GM19395 (cell line): ENCODE results near the gene U2AF2.

ENCODE experiments used
- ATAC-seq: cut with Tn5 transposase; IDR thresholded peaks from one replicate; pipeline ENCODE4 v1.9.1; 2021; ENCODE audit warnings: mild to moderate bottlenecking, moderate library complexity; ENCODE audit not compliant: unreplicated experiment

The U2AF2 gene

DNA sequence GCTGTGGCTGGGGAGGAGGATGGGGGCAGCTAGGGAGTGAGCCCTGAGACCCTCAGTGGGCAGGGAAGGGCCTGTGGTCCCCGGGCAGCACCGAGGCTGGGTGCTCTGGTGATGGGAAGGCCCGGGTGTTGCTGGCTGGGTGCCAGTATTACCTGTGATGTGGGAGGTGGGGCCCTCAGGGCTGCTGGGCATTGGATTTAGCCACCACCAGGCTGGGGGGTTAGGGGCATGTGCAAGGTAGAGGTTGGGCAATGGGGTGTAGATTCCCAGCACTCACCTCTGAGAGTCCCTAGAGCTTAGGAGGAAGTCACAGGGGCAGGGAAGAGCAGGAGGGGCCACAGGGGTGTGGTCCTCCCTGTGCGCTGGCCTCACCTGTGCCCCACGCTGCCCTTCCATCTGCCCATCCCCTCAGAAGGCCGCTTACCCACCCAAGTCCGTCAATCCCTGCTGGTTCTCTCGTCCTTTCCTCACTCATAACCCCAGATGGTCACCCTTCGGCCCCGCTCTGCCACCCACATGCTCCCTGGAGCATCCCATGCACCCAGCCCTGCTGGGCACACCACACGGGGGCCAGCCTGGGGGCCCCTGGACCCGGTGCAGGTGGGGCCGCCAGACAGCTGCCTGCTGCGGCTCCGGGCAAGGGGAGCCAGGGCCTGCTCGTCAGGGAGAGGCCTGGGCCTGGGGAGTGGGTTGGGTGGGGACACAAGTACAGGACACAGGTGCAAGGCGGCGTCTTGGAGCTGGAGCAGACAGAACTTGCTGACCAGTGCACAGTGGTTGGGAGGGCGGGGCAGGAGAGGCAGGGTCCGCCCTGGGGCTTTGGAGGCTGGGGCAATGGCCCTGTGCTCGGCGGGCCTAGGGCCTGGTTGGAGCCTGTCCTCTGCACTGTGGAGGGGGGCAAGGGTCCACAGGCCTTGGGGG, 32.7 kb downstream of the U2AF2 start:
- ATAC-seq: no peak

DNA sequence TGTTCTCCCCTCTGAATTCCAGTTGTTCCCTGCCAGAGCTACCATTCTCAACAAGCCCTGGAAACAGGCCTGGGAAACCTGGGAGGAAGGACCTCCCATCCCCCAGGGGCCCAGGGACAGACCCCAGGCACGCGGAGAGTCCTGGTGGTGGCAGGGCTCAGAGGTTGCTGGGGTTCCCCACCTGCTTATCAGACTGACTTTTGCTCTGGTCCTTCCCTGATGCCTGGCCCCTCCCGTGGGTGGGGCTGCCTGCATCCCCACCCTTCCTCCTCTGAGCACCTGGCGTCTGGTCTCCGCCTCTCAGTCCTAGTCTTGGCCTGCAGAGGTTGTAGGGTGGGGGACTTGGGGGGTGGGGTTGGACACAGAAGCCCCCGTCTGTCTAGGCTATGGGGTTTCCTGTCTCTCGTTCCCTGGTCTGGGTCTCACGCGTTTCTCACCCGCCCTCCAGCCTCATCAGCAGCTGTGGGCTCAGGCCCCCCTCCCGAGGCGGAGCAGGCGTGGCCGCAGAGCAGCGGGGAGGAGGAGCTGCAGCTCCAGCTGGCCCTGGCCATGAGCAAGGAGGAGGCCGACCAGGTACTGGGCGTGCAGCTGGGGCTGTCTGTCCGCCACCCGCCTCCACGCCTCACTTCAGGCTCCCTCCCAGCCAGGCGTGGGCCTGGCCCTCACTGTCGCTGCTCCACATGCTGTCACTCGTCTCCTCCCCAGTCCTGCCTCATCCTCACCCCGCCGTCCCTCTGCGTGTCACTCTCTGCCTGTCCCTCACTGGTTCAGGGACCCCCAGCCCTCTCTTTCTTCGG, 33.8 kb downstream of the U2AF2 start:
- no peak for ATAC-seq

GRCh38 chr19:55689411-55690108, 34.7 kb downstream of the U2AF2 start:
- no peak for ATAC-seq

DNA sequence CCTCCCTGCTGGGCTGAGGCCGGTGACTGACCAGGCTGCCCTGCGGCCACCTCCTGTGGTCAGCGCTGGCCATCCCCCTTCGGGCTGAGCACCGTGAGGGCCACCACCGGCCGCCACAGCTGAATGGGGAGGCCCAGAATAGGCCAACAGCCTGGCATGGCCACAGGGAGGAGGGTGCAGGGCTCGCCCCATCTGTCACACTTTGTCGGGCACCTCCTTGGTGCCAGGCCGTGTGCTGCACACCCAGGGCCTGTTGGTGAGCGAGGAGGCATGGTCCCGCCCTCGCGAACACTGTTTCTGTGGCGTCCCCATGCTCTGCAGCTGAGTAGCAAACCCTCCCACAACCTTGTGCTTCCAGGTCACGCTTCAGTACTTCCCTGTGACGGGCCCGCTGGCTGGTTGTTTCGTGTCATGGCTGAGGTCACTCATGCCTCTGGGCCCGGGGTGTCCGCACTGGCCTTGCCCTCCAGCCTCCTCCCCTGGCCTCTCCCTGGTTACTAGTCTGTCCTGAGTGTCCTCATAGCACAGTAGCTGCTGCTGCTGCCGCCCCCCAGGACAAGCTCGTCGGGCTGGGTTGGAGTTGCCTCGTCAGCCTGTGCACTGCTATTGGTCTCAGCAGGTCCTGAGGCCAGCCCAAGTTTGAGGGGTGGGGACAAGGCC, 35.4 kb downstream of the U2AF2 start:
- ATAC-seq: no peak

GRCh38 chr19:55690769-55691545, 36.1 kb downstream of the U2AF2 start:
- no peak for ATAC-seq

DNA sequence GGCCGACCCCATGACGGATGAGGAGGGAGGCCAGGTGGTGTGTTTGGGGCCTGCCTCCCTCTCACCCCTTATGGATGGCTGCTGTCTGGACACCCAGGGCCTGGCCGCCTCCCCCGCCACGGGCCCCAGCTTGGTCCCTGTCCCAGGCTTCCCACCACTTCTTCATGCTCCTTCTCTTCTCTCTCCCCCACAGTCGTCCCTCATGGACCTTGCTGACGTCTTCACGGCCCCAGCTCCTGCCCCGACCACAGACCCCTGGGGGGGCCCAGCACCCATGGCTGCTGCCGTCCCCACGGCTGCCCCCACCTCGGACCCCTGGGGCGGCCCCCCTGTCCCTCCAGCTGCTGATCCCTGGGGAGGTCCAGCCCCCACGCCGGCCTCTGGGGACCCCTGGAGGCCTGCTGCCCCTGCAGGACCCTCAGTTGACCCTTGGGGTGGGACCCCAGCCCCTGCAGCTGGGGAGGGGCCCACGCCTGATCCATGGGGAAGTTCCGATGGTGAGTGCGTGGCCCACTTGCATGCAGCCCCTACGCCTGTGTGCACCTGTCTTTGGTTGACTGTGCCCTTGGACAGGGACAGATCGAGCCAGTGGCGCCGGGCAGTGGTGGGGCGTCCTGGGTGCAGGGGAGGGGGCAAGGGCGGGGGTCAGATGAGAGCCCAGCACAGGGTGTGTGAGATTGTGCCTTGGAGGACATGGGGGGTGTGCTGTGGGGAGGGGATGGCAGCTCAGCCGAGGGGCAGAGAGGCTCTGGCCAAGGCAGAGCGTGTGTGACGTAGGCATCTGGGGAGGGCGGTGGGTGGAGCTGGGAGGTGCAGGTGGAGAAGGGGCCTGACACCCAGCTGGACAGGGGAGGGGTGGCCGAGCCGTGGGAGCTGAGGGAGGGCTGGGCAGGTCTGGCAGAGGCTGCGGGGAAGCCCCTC, 37.0 kb downstream of the U2AF2 start:
- no peak for ATAC-seq

DNA sequence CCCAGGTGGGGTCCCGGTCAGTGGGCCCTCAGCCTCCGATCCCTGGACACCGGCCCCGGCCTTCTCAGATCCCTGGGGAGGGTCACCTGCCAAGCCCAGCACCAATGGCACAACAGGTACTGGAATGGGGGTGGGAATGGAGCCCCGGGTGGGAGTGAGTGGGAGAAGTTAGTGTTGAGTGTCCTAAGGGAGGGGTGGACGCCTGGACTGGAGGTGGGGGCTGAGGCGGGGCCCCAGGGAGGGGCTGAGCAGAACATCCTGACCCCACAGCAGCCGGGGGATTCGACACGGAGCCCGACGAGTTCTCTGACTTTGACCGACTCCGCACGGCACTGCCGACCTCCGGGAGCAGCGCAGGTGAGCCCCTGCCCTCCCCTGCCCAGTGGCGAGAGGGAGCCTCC, 37.8 kb downstream of the U2AF2 start:
- ATAC-seq: no peak

- no peak for ATAC-seq
Observed at GRCh38 chr19:55693336-55693974, 38.6 kb downstream of the U2AF2 start.

GRCh38 chr19:55694241-55694655, 39.4 kb downstream of the U2AF2 start:
- ATAC-seq: no peak

GRCh38 chr19:55694656-55695491, 40.0 kb downstream of the U2AF2 start:
- ATAC-seq: no peak

DNA sequence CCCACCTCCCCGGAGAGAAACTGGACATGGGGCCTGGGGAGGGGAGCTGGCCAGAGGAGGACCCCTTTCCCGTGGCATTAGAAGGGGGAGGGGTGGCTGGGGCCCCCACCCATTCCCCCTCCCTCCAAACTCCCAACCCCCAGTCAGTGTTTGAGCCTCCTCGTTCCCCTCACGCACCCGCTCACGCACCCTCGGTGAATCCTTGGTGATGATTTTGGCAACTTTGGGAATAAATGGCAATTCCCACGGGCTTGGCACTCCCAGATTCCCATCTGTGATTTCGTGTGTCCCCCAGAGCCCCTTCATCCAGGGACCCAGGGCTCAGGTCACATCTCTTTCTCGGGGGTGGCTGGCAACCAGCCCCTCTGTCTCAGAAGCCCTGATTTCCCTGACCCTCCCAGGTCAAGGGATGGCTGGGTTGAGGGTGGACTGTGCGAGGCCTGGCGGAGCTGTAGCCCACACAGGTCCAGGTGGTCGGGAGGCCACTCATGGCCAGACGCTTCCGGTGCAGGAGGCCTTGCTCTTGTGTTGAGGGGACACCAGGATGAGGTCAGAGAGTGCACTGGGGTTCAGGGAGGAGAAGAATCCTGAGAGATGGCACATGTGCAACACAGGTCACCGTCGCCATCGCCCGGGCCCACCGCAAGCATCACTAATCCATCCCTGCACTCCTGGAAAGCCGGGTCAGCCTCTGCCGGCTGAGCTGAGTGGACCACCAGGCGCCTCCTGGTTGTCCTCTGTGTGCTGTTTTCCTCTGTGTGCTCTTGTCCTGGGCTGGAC, 40.9 kb downstream of the U2AF2 start:
- ATAC-seq: no peak

DNA sequence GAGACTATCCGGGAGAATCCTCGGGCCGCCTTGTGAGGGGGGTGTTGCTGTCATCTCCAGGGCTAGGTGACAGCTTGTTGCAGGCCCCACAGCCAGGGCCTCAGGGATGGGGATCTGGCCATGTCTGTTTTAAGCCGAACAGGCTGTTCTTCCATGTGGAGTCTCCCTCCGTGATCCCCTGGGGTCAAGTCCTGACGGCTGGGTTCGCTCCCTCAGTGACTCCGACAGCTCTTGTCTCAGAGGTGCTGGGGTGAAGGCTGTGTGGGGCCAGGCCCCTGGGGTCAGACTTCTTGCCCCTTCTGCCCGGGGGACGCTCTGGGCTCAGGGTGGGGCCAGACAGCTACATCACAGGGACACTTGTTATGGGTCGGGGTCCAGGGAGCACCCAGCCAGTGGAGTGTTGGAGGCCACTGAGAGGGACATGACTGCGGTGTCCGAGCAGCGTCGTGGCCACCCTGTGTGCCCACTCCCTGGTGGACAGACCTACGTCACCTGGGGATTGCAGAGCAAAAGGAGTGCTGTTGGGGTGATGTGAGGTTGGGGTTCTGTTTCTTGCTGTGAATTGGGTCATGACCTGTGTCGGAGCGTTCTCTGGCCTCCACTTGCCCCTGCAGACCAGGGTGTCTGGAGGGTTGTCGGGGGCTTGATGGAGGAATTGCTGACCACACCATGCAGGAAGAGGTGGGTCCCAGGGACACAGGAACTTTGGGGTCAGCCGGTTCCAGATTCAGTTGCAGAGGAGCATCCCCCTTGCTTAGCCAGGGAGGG, 41.6 kb downstream of the U2AF2 start:
- no peak for ATAC-seq

- no peak for ATAC-seq
Observed at GRCh38 chr19:55697069-55697440, 42.2 kb downstream of the U2AF2 start.

DNA sequence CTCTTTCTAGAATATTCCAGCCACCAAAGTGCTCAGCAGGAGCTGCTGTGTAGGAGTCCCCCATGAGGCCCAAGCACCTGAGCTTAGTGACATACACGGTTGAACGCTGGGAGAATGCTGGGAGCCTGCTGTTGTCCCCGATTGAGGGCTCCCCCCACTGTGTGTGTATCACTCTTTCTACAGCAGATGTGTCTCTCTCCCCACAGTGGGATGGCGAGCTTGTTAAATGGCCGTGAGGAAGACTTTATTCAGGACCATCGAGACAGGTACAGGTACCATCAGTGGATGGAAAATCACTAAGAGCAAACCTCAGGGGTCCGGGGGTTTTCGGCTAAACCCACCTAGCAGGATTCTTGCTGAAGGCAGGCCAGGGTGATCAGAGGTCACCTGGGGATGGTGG, 42.9 kb downstream of the U2AF2 start:
- ATAC-seq: no peak

DNA sequence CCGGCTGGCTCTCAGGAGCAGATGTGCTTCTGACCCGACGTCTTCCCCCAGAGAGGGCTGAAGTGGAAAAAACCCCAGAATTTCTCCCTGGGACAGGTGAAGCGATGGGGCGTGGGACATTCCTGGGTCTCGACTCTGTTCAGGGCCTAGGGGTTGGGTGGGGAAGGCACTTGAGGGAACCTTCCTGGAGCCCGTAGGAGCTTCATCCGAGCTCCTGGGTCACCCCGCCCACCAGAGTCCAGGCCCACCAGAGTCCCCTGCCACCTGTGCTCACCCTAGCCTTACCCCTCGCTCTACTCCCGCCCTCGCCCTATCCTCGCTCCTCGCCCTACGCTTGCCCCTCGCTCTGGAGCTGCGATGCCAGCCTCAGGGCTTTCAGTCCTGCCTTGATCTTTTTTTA, 43.4 kb downstream of the U2AF2 start:
- ATAC-seq: no peak

DNA sequence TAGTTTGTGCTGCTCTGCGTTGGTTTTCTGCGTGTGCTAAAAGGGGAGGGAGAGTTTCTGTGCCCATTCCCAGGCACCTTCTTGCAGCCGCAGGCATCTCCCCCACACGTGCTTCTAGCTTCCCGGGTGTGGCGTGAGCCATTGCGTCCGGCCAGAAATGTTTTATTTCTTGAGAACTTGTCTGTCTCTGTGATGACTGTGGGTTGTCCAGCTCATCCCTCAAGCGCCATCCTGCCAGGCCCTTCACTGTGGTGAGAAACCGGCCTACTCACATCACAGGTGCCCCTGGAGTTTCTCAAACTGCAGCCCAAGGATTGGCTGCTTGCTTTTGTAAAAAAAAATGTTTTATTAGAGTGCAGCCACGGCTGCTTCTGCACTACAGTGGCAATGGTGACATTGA, 44.4 kb downstream of the U2AF2 start:
- no peak for ATAC-seq
